ENCODE data around the gene KLHL29.

The KLHL29 gene

GRCh38 chr2:23518481-23519333 lies 133.7 kb downstream of the KLHL29 start:
- DNase-seq = no peak

- no peak for DNase-seq
These were observed 134.3 kb downstream of the KLHL29 start for GRCh38 chr2:23519334-23519651.

GRCh38 chr2:23520256-23520655 lies 135.3 kb downstream of the KLHL29 start:
- DNase-seq = no peak

GRCh38 chr2:23521060-23521459 lies 136.1 kb downstream of the KLHL29 start:
- no peak for DNase-seq

DNA sequence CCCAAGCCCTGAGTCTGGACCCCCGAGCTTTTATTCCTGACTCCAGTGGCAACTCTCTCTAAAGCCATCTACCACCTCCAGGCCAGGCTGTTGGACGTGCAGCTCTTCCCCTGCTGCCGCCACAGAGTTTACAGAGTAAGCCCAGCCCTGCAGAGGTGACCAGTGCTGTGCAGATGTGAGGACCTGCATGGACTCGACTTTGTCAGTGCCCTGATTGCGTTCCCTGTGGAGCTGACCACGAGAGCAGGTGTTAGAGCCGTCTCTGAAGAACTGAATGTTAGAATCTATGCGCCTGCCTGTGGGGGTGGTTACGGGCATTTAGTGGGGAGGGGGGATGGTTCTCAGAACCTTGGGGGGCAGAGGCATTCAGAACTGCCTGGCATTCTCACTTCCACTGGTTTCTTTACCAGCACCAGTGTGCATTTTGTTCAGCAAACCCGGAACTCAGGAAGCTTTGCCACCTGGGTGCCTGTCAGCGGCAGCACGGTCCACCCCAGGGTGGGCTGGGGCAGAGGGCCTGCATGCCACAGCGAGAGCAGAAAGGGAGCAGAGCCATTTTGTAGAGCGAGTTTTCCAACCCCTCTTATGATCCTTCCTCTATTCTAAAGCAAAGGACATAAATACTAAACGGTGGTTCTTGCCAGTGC lies 137.9 kb downstream of the KLHL29 start:
- DNase-seq = no peak

DNA sequence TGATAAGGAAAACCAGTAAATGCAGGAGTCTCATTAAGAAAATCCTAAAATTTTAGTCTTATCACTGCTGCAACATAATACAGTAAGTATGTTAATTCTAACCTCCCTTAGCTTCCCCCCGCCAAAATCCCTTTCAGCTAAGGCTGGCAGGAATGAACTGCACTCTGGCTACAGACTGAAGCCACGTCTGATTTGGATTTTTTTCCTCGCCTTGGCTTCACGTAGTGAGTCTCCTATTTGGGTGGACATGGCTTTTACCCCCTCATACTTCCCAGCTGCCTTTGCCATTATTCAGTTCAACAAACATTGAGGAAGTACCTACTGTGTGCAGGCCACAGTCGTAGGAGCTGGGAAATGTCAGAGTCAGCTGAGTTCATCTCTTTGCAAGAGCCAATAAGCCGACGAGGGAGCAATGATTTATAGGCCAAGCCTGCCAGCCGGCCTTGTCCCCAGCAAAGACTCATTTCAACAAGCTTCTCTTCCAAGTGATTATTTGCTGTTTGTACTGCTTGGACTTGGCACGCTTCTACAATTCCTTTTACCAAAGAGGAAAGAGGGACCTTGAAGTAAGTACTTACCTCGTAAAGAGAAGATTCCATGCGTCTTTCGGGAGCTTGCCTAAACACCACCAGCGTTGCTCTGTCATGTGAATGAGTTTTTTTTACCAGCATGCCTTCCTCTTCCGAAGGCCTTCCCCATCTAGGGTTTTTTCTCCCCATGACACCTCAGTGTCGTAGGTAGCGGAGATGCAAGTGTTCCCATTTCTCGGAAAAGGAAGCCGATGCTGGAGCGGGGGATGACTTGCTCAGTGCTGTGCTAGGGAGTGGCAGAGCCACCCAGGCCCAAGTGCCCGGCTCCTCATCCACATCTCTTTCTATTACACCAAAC lies 138.6 kb downstream of the KLHL29 start:
- no peak for DNase-seq

GRCh38 chr2:23524261-23524706 lies 139.3 kb downstream of the KLHL29 start:
- DNase-seq = no peak

DNA sequence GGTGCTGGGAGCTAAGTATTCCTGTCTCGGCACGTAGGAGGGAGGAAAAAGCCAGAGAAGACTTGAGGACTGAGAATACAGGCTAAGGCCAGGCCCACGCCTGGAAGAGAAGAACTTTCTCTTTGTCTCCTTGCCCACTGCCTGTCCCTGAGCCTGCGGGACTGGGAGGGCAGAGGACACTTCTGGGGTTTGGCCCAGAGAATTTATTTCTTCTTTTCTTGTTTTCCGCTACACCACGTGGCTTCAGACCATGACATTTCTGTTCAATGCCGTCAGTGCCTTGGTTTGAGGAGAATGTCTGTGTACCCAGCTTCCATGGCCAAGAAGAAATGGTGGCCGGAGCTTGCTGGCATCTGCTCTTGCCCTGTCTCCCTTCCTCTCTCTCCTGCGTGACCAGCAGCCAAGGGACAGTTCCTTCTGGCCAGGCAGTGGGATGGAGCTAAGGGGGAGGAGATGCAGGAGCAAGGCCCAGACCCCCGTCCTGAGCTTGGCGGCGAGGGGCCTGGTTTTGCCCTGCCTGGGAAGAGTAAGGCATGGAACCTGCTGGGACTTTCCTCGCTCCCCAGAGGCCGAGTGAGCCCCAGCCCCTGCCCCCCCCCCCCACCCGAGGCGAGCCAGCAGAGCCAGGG lies 140.3 kb downstream of the KLHL29 start:
- no peak for DNase-seq

- no peak for DNase-seq
These were observed 141.1 kb downstream of the KLHL29 start for GRCh38 chr2:23526114-23526513.

GRCh38 chr2:23526835-23527790 lies 142.1 kb downstream of the KLHL29 start:
- DNase-seq = no peak

DNA sequence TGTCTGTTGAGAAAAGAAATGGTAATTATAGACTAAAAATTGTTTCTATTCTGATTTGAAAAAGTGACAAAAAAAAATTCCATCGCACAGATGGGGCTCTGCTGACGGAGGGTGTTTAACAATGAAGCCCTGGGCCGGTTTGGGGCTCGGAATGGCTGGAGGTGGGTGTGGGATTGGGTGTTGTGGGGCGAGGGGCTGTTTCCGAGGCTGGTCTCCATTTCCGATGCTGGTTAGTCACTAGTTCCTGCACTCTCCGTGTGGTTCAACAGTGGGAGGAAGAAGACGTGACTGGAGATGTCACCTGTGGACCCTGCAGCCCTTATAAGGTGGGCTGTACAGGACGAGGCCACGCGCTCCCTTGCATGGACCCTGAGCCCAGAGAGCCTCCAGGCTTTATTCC lies 143.2 kb downstream of the KLHL29 start:
- DNase-seq = no peak

DNA sequence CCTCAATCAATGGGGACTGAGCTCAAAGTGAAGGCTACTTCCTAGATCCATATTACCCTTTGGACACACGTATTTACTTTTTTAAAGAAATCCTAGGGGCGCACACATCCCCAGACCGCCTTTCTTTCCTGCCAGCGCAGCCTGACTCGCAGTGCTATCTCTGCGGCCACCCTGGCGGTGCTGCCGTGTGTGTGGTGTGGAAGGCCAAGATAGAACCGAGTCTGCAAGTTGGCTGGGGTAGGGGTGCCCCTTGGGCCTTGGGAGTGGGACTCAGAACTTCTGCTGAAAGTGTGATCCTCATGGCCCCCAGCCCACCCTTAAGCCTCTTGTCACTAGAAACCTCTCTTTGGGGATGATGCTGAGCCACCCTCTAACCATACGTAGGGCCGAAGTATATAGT lies 143.7 kb downstream of the KLHL29 start:
- DNase-seq = no peak

DNA sequence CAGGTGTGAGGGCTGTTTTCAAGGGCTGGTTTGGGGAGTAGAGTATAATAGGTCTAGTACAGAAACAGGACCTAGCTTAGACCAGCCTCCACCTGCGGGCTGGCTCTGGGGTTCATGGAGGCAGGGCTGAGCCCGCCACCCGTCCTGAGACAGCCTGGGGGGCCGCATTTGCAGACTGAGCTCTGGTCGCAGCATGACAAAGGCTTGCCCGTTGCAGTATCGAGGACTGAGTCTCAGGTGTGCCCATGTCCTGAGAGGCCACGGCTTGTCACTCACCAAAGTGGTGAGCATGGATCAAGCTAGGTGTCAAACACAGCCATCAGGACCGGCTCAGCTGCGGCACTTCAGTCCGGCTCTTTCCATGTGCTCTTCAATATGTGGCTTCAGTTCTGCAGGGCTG lies 144.7 kb downstream of the KLHL29 start:
- DNase-seq = no peak

DNA sequence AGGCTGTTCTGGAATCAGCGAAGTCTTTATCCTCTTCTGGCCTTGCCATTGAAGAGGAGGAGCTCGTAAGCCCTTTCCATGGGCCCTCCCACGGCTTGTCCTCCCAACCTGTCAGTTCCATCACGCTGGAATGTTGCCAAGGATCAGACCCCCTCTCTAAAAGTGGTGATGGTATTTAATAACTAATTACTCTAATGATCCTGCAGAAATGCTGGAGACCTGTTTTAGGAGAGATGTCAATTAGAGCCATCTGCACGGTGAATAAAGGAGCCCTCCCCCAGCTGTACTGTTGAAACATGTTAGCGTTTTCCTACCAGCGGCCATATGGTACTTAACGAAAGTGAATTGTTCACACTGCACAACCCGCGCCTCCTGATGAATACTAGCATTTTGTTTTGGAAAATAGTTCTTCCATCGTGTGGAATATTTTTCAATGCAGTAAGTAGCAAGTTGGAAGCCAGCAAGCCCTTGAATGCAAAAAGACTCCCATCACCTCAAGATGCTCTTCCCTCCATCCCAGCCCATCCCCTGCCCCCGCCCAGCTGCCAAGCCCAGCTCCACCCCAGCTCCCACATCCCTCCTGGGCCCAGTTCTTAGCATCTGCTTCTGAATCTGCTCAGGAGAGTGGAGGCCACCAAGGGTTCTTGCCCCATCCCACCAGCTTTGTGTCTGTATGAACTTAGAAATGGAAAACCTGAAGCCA lies 145.4 kb downstream of the KLHL29 start:
- no peak for DNase-seq

DNA sequence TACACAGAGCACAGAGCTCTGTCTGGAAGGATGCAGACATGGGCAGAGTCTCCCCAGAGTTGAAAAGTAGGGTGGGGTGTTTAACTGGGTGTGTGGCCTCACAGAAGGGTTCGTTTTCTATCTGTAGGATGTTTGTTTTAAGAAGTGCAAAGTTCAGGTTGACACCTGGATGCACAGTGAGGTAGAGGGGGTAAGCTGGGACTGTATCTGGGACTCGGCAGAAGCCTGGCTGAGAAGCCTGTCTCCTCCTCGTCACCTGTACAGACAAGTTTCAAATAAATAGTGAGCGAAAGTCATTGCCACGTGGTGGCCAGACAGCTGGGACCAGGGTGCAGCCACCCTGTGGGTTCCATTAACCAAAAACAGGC lies 145.9 kb downstream of the KLHL29 start:
- no peak for DNase-seq

DNA sequence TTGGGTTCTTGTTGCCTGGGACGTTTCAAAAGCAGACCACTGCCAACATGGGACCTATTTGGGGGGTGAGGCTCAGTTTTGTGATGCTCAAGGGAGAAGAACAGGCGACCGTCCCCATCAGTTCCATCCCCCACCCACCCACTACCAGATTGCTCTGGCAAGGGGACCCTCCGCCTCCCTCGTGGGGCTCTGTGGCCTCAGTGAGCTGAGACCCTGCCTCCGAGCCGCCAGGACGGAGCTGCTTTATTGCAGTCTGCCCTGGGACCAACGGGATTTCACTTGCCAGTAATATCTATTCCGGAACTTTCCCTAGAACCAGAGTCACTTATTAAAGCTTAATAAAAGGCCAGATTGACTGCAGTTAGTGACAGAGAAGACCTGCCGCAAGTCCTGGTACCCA lies 146.3 kb downstream of the KLHL29 start:
- DNase-seq = no peak

DNA sequence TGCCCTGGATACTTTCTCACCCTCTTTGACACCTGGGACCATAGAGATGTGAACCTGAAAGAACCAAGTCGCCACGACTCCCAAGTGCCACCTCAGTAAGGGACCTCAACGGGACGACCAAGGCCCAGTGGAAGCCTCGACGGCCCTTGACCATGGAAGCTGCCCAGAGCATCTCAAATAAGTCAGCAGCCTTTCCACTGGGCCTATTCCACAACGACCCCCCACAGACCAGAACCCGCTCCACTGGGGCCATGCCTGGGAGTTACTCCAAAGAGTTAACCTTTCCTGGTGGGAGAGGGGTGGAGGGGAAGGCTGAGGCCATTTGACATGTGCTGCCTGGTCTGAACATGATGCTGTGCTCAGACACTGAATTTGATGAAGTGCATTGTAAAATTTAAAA lies 146.9 kb downstream of the KLHL29 start:
- no peak for DNase-seq

DNA sequence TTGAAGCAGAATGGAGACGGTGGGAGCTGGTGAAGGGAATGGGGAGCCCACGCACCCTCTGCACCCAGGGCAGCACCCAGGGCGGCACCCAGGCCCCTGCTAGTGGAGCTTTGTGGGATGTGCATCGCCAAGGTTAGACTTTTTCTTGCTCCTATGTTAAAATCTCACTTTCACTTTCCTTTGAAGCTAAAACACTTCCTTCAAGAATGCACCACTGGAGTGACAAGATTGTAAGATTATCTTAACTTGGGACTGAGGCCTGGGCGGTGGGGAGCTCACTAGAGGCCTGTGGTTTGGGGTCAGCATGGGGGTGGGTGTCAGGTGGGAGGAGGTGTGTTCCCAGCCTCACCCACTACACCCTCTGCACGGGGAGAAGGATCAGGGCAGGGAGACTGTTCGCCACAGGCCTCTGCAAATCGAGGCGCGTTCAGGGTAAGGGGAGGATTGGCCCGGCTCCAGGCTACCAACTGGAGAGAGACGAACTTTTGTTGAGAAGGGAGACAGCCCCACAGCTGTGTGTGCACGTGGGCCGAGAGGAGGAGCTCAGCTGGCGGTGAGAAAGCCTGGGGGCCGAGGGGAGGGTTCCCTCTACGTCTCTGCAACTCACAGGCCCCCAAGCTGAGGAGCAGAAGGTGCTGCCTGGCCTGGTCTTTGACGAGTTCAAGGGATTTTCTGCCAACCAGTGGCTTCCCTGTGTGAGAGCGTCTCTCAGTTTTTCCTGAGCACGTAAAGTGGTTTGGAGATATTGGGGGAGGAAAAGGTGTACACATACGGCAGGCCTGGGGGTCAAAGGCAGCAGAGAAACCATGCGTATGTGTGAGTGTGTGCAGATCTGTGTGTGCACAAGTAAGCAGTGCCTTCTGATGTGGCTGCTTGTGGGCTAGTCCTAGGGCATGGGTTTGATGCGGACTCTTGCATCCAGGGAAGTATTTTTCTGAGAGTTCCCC lies 147.7 kb downstream of the KLHL29 start:
- peak in 1 of 2 donors; percentile 29 for DNase-seq

DNA sequence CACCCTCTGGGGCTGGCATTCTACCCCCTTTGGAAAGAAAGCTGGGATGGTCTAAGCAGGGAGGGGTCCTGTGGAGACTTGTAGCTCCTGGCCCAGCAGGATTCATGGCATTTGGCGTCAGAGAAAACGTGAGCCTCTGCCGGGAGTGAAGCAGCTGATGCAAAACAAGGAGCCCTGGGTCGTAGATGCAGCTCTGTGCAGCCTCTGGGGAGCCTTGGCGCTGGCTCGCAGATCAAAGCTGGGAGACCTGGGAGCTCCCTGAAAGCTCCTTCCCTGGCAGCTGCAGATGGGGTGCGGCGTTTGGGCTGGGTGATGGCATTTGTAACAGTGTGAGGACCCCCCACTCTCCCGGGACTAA lies 148.3 kb downstream of the KLHL29 start:
- DNase-seq = no peak

DNA sequence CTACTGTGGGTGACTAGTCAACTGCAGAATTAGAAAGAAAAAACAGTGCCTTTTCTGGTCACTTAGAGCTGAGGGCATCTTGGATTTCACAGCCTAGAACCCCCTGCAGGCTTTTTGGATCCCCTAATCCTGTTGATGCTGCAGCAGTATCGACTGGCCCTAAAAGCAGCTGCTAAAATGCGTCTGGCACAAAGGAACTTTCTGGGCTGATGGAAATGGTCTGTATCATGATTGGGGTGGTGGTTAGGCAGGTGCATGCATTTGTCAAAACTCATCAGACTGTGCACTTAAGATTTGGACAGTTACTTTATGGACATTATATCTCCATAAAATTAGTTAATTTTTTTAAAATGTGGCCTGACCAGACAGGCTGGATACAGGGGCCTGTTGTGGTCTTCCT lies 149.8 kb downstream of the KLHL29 start:
- DNase-seq = no peak

Data from stimulated activated CD4-positive, alpha-beta T cell treated with anti-CD3 and anti-CD28 coated beads, Interleukin-2, amount 100 ng/mL, for 48 hours (primary cell).